Stimulated activated CD4-positive, alpha-beta T cell treated with anti-CD3 and anti-CD28 coated beads, Interleukin-1b, Interleukin-23, amount 100 ng/mL, for 24 hours (primary cell): ENCODE data around the gene OR51V1.

Experiments used
- DNase-seq, 4 experiments: peaks; one replicate each; pipeline ENCODE4 v3.0.0-alpha.2; 2020; ENCODE audit warnings: low read depth in 4 of 4, low spot score in 1 of 4

OR51V1 gene

GRCh38 chr11:5231111-5231510 lies 30.6 kb upstream of the OR51V1 start:
- no peak for DNase-seq

DNA sequence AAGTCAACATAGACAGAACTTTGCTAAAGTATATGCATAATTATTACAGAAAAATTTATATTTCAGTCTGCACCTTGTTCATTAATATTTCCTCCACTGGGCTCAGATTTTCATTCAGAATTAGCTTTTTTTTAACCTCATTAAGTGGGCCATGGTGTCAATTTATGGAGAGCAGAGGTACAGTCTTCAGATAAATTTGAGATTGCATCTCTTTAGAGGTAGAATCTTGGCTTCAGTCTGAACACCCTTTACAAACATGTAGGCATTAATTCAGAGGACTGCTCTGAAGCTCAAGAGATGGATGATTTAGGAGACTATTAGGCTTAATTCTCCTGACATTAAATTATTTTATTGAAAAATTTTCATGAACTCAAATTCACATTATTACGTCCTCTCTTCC lies 29.8 kb upstream of the OR51V1 start:
- no peak for DNase-seq

- DNase-seq = no peak
Measured at GRCh38 chr11:5229796-5230195, 29.3 kb upstream of the OR51V1 start.

DNA sequence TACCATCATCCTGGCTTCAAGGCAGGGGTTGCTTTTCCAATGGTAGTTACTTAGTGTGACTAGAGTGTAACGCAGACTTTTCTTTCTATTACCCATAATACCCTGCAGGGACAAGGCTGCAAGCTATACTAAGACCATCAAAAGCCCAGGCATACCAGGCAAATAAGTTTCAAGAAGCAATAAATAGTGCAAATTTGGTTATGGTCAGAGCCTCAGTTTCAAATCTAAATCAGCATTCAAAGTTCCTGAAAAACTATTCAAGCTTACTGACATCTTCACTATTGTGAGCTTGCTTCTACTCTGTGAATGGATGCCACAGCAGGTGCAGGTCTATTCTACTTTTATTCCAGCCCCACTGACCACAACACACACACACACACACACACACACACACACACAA lies 28.9 kb upstream of the OR51V1 start:
- no peak for DNase-seq

DNA sequence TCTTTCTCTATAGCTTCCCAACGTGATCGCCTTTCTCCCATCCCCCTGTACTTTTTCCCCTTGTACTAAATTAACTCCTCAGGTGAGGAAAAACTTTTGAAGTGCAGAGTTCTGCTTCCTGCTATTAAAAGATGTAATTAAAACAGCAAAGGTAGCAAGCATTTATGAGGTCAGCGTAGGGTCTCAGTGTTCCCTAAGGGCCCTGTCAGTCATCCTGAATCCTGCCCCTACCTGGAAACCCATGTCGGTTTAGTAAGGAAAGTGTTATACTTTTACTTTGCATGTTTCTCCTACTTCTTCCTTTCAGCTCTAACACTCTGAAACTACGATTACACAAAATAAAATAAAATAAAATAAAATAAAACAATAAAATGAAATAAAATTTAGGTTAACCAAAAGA lies 27.6 kb upstream of the OR51V1 start:
- no peak for DNase-seq

DNA sequence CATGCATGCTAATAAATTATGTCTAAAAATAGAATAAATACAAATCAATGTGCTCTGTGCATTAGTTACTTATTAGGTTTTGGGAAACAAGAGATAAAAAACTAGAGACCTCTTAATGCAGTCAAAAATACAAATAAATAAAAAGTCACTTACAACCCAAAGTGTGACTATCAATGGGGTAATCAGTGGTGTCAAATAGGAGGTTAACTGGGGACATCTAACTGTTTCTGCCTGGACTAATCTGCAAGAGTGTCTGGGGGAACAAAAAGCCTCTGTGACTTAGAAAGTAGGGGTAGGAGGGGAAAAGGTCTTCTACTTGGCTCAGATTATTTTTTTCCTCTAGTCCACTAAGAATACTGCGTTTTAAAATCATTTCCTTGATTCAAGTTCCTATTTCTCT lies 27.2 kb upstream of the OR51V1 start:
- DNase-seq = no peak

- no peak for DNase-seq
Measured at GRCh38 chr11:5226732-5227310, 26.3 kb upstream of the OR51V1 start, which contains the start of gene HBB. HBB (minus strand) TSS chr11:5227071; CDS start chr11:5227021, 50 bp downstream.

DNA sequence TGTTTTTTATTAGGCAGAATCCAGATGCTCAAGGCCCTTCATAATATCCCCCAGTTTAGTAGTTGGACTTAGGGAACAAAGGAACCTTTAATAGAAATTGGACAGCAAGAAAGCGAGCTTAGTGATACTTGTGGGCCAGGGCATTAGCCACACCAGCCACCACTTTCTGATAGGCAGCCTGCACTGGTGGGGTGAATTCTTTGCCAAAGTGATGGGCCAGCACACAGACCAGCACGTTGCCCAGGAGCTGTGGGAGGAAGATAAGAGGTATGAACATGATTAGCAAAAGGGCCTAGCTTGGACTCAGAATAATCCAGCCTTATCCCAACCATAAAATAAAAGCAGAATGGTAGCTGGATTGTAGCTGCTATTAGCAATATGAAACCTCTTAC lies 25.0 kb upstream of the OR51V1 start:
- DNase-seq = no peak

- DNase-seq = no peak
Measured at GRCh38 chr11:5224538-5225479, 24.3 kb upstream of the OR51V1 start.

DNA sequence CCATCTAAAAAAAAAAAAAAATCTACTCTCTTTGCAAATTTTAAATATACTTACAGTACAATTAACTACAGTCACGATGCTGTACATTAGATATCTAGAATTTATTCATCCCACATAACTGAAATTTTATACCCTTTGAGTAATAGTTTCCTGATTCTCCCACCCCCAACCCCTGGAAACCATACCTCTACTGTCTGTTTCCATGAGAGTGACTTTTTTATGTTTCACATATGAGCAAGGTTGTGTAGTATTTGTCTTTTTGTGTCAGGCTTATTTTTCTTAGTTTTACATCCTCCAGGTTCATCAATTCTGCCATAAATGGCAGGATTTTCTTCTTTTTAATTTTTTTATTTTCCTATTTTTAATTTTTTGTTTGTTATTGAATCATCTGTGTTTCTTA lies 23.2 kb upstream of the OR51V1 start:
- no peak for DNase-seq

DNA sequence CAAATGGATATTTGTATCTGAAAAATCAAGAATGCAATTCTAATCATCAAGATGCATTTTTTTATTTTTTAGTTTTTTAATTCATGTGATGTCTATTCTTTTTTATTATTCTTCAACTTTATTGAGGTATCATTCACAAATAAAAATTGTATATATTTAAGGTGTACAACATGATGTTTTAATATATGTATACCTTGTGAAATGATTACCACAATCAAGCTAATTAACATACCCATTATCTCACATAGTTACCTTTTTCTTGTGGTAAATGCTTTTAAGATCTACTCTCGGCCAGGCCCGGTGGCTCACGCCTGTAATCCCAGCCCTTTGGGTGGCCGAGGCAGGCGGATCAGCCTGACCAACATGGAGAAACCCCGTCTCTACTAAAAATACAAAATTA lies 22.7 kb upstream of the OR51V1 start:
- no peak for DNase-seq

- DNase-seq = no peak
Measured at GRCh38 chr11:5210376-5210885, 9.9 kb upstream of the OR51V1 start.

DNA sequence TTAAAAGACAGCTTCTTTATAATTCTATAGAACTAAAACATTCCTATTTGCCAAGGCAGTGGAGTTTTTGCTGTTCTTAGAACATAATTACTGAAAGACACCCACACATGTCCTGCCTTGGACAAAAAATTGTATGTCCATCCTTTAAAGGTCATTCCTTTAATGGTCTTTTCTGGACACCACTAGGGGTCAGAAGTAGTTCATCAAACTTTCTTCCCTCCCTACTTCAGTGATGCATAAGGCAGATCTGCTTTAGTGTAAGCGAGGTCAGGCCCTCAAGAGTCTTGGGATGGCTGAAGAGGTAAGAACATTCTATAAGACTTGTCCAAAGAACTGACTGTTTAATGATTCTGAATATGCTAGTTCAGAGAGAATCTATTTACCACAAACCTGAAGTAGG lies 4.3 kb upstream of the OR51V1 start:
- DNase-seq = no peak

GRCh38 chr11:5203366-5203765 lies 2.9 kb upstream of the OR51V1 start:
- DNase-seq = no peak

DNA sequence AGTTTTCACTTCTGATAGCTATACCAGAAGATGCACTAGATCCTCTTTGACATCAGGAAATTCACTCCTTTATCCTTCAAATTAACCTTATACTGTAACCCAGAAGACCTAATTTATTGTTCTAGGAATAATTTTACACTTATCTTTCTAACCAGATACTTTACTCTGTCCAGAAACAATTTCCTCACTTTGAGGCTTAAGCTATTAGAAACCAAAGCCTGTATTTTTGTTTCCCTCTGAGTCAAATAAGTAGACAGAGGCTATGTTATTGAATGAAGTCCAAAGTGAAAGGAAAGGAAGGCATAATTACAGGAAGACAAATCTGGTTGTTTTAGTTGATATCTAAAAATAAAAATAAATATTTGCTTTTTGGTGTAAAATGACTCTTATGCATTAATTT lies 2.2 kb downstream of the OR51V1 start:
- DNase-seq = no peak

DNA sequence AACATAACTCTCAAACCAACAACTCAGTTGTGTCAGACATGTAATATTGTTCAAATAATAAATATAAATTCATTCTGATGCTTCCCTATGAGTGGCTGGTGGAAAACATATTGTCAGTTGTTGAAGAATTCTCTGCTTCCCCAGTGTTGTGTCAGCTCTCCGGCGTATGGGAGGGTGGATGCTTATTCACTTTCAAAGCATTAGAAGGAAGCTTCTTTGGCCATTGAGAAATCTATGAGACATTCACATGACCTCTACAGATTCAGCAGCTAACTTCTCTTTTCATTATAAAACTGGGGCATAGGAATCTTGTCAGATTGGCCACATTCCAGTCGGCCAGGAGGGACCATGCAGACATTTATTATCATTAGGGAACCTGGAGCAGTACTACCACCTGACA lies 2.9 kb downstream of the OR51V1 start:
- DNase-seq = no peak

- no peak for DNase-seq
Measured at GRCh38 chr11:5196731-5197130, 3.8 kb downstream of the OR51V1 start.

GRCh38 chr11:5196067-5196466 lies 4.4 kb downstream of the OR51V1 start:
- DNase-seq = no peak

- DNase-seq = no peak
Measured at GRCh38 chr11:5192738-5193137, 7.7 kb downstream of the OR51V1 start.

GRCh38 chr11:5188201-5188600 lies 12.3 kb downstream of the OR51V1 start:
- no peak for DNase-seq

DNA sequence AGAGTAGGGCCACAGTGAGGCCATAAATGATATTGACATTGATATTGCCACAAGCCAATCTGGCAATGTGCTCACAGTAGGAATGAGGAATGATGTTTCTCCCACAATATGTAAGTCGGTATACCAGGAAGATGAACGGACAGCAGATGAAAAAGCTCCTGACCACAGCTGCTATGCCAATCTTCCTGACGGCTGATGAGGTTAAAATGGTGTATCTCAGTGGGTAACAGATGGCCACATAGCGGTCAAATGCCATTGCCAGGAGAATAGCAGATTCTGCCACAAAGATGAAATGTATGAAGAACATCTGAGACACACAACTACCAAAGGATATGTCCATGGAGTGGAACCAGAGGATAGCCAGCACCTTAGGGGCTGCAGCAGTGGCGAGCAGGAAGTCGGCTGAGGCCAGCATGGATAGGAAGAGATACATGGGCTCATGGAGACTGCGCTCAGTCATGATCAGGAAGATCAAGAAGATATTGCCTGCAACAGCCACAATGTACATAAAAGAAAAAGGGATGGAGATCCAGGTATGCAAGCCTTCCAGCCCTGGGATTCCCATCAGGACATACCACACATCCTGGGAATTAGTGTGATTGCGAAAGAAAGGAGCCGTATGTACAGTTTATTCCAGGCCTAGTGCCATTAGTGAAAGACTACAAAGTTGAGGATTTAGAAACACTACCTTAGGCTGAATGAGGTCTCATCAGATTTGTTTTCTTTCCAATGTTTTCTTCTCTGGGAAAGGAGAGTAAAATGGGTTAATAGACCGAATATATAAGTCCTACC lies 22.2 kb downstream of the OR51V1 start:
- DNase-seq = no peak

DNA sequence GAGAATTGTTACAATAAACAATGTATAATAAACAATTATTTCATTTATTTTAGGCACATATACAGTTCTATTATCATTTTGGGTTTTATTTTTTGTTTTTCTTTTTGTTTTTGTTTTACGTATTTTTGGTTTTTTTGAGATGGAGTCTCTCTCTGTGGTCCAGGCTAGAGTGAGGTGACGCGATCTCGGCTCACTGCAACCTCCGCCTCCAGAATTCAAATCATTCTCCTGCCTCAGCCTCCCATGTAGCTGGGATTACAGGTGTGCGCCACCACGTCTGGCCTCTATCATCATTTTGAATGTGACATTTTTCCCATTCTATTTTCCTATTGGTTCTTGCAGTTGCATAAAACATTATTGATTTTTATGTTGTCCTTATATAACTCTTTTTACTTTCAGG lies 25.5 kb downstream of the OR51V1 start:
- no peak for DNase-seq
